Measurements from ENCODE around the gene KCTD5.

DNA sequence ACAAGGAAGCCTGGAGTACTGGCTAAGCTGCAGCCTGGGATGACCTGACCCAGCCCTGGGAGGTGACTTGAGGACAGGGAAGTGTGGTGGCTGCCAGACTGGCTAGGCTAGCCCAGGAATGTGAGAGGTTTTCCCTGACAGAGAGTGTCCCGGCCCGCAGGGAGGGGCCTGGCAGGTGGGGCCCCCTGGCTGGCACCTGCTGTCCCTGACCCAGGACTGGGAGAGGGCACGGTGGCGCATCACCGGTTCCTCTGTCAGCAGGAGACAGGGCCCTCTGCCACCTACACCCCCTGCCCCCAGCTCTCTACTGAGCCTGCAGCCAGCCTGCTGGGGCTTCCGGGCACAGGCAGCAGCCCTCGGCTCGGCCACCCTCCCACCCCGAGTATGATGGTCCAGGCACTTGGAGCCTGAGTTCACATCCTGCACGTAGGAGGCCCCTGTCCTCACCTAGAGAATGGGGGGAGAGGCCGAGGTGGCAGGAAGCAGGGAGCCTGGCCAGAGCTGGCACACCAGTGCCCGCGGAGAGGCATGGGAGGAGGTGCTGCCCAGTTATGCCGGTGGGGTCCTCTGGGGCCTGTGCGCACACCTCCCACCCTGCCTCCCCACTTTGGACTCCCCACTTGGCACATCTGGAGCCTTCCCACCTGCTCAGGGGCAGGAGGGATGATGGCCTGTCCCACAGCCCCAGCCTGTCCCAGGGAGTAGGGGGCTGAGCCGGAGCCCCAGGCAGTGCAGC is 37.2 kb downstream of the KCTD5 start:
- TF ChIP-seq, protein P1, sequence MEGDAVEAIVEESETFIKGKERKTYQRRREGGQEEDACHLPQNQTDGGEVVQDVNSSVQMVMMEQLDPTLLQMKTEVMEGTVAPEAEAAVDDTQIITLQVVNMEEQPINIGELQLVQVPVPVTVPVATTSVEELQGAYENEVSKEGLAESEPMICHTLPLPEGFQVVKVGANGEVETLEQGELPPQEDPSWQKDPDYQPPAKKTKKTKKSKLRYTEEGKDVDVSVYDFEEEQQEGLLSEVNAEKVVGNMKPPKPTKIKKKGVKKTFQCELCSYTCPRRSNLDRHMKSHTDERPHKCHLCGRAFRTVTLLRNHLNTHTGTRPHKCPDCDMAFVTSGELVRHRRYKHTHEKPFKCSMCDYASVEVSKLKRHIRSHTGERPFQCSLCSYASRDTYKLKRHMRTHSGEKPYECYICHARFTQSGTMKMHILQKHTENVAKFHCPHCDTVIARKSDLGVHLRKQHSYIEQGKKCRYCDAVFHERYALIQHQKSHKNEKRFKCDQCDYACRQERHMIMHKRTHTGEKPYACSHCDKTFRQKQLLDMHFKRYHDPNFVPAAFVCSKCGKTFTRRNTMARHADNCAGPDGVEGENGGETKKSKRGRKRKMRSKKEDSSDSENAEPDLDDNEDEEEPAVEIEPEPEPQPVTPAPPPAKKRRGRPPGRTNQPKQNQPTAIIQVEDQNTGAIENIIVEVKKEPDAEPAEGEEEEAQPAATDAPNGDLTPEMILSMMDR (IDR thresholded peaks at IDR 0.05 in 2 of 3, conservative IDR thresholded peaks at IDR 0.05 in 1 of 3; ENCODE audit: control insufficient read depth in 2 of 3, extremely low read depth in 1 of 3, insufficient read depth in 1 of 3, low read depth in 3 of 3, low read length in 3 of 3): no peak
- TF ChIP-seq ESRRA (IDR thresholded peaks at IDR 0.05; ENCODE audit: low read length) (no peak), MTA3 (IDR thresholded peaks at IDR 0.05; ENCODE audit: borderline replicate concordance, low read length) (no peak), EP300 (IDR thresholded peaks at IDR 0.05; ENCODE audit: borderline replicate concordance in 1 of 2, control insufficient read depth in 1 of 2, low read depth in 2 of 2, low read length in 2 of 2) (no peak), SPI1 (IDR thresholded peaks at IDR 0.05; ENCODE audit: borderline replicate concordance, insufficient read depth, low read depth, low read length) (no peak), POLR2AphosphoS5 (IDR thresholded peaks at IDR 0.05; ENCODE audit: low read length) (no peak), PAX5 (IDR thresholded peaks at IDR 0.05; ENCODE audit: borderline replicate concordance, low read depth, low read length) (no peak), NR2C2 (IDR thresholded peaks at IDR 0.05; ENCODE audit: borderline replicate concordance, control insufficient read depth, insufficient read length, low read depth) (no peak), ASH2L (IDR thresholded peaks at IDR 0.05; ENCODE audit: borderline replicate concordance, low read depth) (no peak)
- TF ChIP-seq, protein P2, sequence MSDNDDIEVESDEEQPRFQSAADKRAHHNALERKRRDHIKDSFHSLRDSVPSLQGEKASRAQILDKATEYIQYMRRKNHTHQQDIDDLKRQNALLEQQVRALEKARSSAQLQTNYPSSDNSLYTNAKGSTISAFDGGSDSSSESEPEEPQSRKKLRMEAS (IDR thresholded peaks at IDR 0.05; ENCODE audit: low read depth, low read length): no peak
- TF ChIP-seq, protein P3, sequence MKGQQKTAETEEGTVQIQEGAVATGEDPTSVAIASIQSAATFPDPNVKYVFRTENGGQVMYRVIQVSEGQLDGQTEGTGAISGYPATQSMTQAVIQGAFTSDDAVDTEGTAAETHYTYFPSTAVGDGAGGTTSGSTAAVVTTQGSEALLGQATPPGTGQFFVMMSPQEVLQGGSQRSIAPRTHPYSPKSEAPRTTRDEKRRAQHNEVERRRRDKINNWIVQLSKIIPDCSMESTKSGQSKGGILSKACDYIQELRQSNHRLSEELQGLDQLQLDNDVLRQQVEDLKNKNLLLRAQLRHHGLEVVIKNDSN (IDR thresholded peaks at IDR 0.05; ENCODE audit: borderline replicate concordance, extremely low read length, insufficient read depth, low read depth, low read length): no peak

All from GM12878 (cell line).